ENCODE measurements around the gene DAAM1. TPM values are rescaled to one million over a fixed set of nuclear protein-coding genes. Genes with fewer than 3 reads are reported as not detected.

The DAAM1 gene
- polyA plus RNA-seq, 3 donors = 3.2 to 6.3 (median 4.4) TPM

DNA sequence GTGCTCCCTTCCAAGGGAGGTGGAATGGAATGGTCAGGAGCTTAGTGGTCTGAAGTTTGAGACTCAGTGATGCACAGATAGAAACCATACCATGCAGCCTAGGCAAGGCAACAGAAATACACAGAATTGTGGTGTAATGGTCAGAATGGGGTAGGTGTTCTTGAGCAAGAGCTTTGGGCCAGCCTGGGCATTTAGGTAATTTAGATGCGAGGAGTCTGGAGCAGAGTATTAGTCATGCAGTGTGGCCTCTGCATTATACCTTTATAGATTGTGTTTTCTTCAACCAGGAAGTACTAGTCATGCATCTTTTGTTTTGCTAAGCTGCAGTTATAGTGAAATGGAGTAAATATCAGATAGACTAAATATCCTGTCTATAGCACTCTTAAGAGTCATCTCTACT, 118.3 kb downstream of the DAAM1 start:
- no peak overlapping the region for H3K27ac Mint-ChIP-seq
- Histone ChIP-seq H3K9me3 (replicated peaks in 1 of 2; ENCODE audit: control insufficient read depth in 1 of 2, insufficient read depth in 1 of 2, low read length in 2 of 2) (no peaks in the 10 kb centered on the region), H3K27ac (ENCODE audit: low read depth in 1 of 2, low read length in 2 of 2) (no peak overlapping the region)

DNA sequence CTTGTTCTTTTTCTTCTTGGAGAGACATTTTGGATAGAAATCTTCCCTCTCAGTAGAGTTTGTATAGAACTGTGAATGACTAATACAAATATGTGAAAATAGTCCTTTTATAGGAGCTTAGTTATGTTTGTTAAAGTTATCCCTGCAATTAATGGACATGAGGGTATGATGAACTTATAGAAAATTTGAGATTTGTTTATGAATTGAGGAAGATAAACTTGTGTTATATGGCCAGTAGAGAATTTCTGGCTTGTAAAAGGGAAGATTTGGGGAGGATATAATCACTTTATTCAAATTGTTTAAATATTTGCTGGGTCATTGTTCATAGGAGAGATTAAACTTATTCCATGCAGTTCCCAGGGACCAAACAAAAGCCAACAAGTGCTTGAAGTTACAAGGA, 119.6 kb downstream of the DAAM1 start:
- H3K27ac Mint-ChIP-seq = no peak overlapping the region
- no peak overlapping the region for H3K9ac ChIP-seq (ENCODE audit: insufficient read depth, low read length, poor library complexity, severe bottlenecking)
- no peaks in the 10 kb centered on the region for H3K4me1 ChIP-seq (ENCODE audit: control insufficient read depth in 1 of 2, insufficient read depth in 2 of 2, low read length in 2 of 2)

More for the DNA sequence above, 118.3 kb downstream of the DAAM1 start:
- Histone ChIP-seq H3K9ac (ENCODE audit: insufficient read depth, low read length, poor library complexity, severe bottlenecking) (no peak overlapping the region), H2AFZ (ENCODE audit: insufficient read depth, low read depth, low read length, poor library complexity, severe bottlenecking) (no peak overlapping the region), H3K27me3 (ENCODE audit: control insufficient read depth in 2 of 2, insufficient read depth in 2 of 2, low read length in 2 of 2) (no peaks in the 10 kb centered on the region), H3K4me1 (ENCODE audit: control insufficient read depth in 1 of 2, insufficient read depth in 2 of 2, low read length in 2 of 2) (no peaks in the 10 kb centered on the region), H3K4me3 (replicated peaks in 1 of 3; ENCODE audit: low read depth in 2 of 3, low read length in 3 of 3) (no peak overlapping the region), H3K36me3 (replicated peaks in 1 of 2; ENCODE audit: control insufficient read depth in 1 of 2, insufficient read depth in 2 of 2, low read length in 2 of 2) (no peaks in the 10 kb centered on the region), H3K4me2 (replicated peaks; ENCODE audit: extremely low read depth, low read length, poor library complexity, severe bottlenecking) (no peak overlapping the region), H4K20me1 (ENCODE audit: insufficient read depth, low read length) (no peaks in the 10 kb centered on the region), H3K79me2 (ENCODE audit: insufficient read depth, low read length) (no peaks in the 10 kb centered on the region)
- no CpG with 5 or more reads among the region's 1 CpG for WGBS (ENCODE audit: insufficient coverage)
- intact Hi-C loops (cut with micrococcal nuclease) = no loop called here
- no peak for TF ChIP-seq CTCF (IDR thresholded peaks at IDR 0.05)
- Mint-ChIP-seq H3K4me3 (no peak overlapping the region), H3K27me3 (ENCODE audit: low read depth in 3 of 3) (no peaks in the 10 kb centered on the region), H3K9me3 (no peaks in the 10 kb centered on the region), H3K36me3 (no peaks in the 10 kb centered on the region), H3K4me1 (no peaks in the 10 kb centered on the region)
- no peak for DNase-seq

More for the DNA sequence above, 119.6 kb downstream of the DAAM1 start:
- no peaks in the 10 kb centered on the region for H3K79me2 ChIP-seq (ENCODE audit: insufficient read depth, low read length)
- H3K27me3 Mint-ChIP-seq (ENCODE audit: low read depth in 3 of 3) = no peaks in the 10 kb centered on the region
- TF ChIP-seq CTCF (IDR thresholded peaks at IDR 0.05) = no peak
- H3K27ac ChIP-seq (ENCODE audit: low read depth in 1 of 2, low read length in 2 of 2) = no peak overlapping the region
- H3K4me2 ChIP-seq (replicated peaks; ENCODE audit: extremely low read depth, low read length, poor library complexity, severe bottlenecking) = no peak overlapping the region
- H3K36me3 ChIP-seq (replicated peaks in 1 of 2; ENCODE audit: control insufficient read depth in 1 of 2, insufficient read depth in 2 of 2, low read length in 2 of 2) = no peaks in the 10 kb centered on the region
- H3K4me3 ChIP-seq (replicated peaks in 1 of 3; ENCODE audit: low read depth in 2 of 3, low read length in 3 of 3) = no peak overlapping the region
- H3K9me3 Mint-ChIP-seq = no peaks in the 10 kb centered on the region
- no peak overlapping the region for H2AFZ ChIP-seq (ENCODE audit: insufficient read depth, low read depth, low read length, poor library complexity, severe bottlenecking)
- DNase-seq = no peak
- no peaks in the 10 kb centered on the region for H3K36me3 Mint-ChIP-seq
- H3K27me3 ChIP-seq (ENCODE audit: control insufficient read depth in 2 of 2, insufficient read depth in 2 of 2, low read length in 2 of 2) = no peaks in the 10 kb centered on the region
- no peaks in the 10 kb centered on the region for H3K9me3 ChIP-seq (replicated peaks in 1 of 2; ENCODE audit: control insufficient read depth in 1 of 2, insufficient read depth in 1 of 2, low read length in 2 of 2)
- H3K4me3 Mint-ChIP-seq = no peak overlapping the region
- intact Hi-C loops (cut with micrococcal nuclease) = no loop called here
- no peaks in the 10 kb centered on the region for H4K20me1 ChIP-seq (ENCODE audit: insufficient read depth, low read length)
- no peaks in the 10 kb centered on the region for H3K4me1 Mint-ChIP-seq
